GM12864 (cell line): ENCODE measurements around the gene SH2D1B.

Experiments
- DNase-seq: peaks from one replicate; pipeline ENCODE4 v3.0.0-alpha.2; 2011; ENCODE audit warnings: low read depth
- H3K4me3 ChIP-seq: 2 replicates; pipeline ENCODE4 v1.5.1; 2011; ENCODE audit warnings: mild to moderate bottlenecking, low read depth, low read length, control low read depth
- CTCF ChIP-seq: IDR thresholded peaks from 2 replicates; pipeline ENCODE4 v1.5.1; 2011; ENCODE audit warnings: low read depth, mild to moderate bottlenecking, moderate library complexity, low read length, control low read depth, inconsistent platforms; ENCODE audit errors: missing control alignments

The SH2D1B gene

GRCh38 chr1:162385280-162385623 lies 26.7 kb downstream of the SH2D1B start:
- no peak for TF ChIP-seq CTCF
- no peak for DNase-seq

DNA sequence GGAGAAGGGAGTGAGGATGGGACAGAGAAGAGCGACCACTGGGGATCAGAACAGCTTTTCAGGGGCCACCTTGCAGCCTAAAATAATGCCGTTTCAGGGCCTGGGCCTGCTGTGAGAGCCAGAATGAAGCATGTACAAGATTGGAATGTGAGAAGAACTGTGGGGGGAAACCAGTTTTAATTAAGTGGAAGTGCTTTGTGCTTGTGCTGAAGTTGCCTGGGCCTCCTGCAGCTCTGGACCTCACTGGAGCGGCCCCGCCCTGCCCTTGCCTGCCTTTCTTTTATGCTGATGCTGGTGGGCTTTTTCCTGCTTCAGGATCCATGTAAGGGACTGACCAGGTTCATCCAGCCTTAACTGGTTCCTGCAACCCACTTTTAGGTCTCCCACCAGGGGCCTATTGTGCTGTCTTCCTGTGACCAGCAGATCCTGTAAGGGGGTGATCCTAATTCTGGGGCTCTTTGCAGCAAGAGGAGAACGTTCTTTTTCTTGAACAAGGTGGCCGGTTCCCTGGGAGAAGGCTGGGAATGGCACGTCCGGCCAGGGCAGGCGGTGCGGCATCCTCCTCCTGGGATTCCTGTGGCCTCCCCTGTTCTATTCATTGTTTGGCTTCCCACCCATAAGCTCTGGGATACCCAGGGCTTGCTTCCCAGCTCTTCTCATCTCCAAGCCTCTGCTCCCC lies 27.2 kb downstream of the SH2D1B start:
- DNase-seq, result no peak
- no peak overlapping the region for H3K4me3 ChIP-seq
- TF ChIP-seq CTCF, result no peak

More at GRCh38 chr1:162385280-162385623, 26.7 kb downstream of the SH2D1B start:
- no peak overlapping the region for H3K4me3 ChIP-seq

DNA sequence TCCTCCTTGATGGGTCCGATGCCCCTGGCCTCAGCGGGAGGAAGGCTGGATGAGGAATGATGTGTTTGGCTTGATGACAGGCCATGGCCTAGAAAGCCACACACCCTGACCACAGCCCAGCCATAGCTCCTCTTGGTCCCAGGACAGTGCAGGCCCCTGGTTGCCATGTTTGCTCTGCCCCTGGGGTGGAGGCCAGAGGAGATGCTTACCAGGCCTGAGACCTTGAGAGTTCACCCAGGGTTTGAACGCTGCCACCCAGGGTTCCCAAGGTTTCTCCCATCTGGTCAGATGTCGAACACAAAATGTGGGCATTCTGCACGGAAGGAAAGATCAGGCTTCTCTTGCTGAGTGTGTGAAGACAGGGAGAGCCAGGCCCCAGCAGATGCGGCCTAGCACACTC lies 27.8 kb downstream of the SH2D1B start:
- no peak overlapping the region for H3K4me3 ChIP-seq
- TF ChIP-seq CTCF, result no peak
- DNase-seq, result no peak

DNA sequence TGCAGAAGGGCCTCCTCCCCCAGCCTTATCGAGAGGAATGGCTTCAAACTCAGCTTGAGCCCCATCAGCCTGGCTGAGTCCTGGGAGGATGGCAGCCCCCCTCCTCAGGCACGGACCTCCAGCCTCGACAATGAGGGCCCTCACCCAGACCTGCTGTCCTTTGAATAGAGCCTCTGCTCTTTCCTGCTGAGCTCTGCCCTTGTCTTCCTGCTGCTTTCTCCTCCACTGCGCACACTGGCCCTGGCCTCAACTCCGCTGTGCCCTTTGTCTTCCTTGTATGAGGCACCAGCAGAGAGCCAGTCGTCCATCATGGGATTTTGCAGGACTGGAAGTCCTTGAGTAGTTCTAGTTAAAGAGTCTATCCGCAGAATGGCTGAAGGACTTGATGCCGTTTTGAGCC lies 28.4 kb downstream of the SH2D1B start:
- no peak for DNase-seq
- no peak for TF ChIP-seq CTCF
- H3K4me3 ChIP-seq, result no peak overlapping the region

GRCh38 chr1:162383091-162383490 lies 28.8 kb downstream of the SH2D1B start:
- no peak for TF ChIP-seq CTCF
- no peak overlapping the region for H3K4me3 ChIP-seq
- DNase-seq, result no peak

GRCh38 chr1:162381941-162382750 lies 29.8 kb downstream of the SH2D1B start:
- no peak for DNase-seq
- no peak overlapping the region for H3K4me3 ChIP-seq
- no peak for TF ChIP-seq CTCF
